Measurements from ENCODE around the gene RGS2. TPM values are rescaled to one million over a fixed set of nuclear protein-coding genes. Genes with fewer than 3 reads are reported as not detected.

RGS2 gene, protein sequence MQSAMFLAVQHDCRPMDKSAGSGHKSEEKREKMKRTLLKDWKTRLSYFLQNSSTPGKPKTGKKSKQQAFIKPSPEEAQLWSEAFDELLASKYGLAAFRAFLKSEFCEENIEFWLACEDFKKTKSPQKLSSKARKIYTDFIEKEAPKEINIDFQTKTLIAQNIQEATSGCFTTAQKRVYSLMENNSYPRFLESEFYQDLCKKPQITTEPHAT
- 100 to 1,000 TPM in 1 of 5 donors, 10 to 100 TPM in 4; 13.9 to 129 (median 20.7) TPM for total RNA-seq
- 94.2 TPM for total RNA-seq (2013)
- total RNA-seq, result 5.3 to 312 (median 31.3) reads per million in 29 experiments

GRCh38 chr1:192808518-192809306 lies at the start of gene RGS2:
Gene RGS2 (plus strand): TSS chr1:192809039. CDS start chr1:192809072, 33 bp downstream.
- ChIA-PET POLR2A (interaction anchor here in 1 of 2 donors (0.5 to 2.6 kb wide), 5 partner anchors 210 to 1226 kb away, joined by 3 to 11 read pairs (median 4); partner anchors contain the start of genes RO60 and UCHL5), CTCF (interaction anchor here (0.6 to 5.5 kb wide), 5 partner anchors 200 to 331 kb away, joined by 3 to 84 read pairs (median 5); no protein-coding TSS in a partner anchor)
- H3K4me3 ChIP-seq (ENCODE audit: control insufficient read depth in 1 of 2, extremely low read depth in 1 of 2, low read length in 1 of 2), result peak within 1 kb of the TSS; percentile 81 to 87
- no peaks in the 10 kb centered on the region for H3K9me3 ChIP-seq
- peak; percentile 74 to 93 (median 85) for DNase-seq
- peaks cover 19% of the 10 kb centered on the region for H3K36me3 Mint-ChIP-seq
- no peaks in the 10 kb centered on the region for H3K9me3 Mint-ChIP-seq
- peak within 1 kb of the TSS; percentile 92 to 97 for H3K27ac Mint-ChIP-seq
- ATAC-seq (replicated peaks in 1 of 4), result peak; percentile 92 to 97 (median 95)
- H3K4me1 ChIP-seq (ENCODE audit: control insufficient read depth in 1 of 2, extremely low read depth in 1 of 2, insufficient read depth in 2 of 2, low read length in 2 of 2), result peaks cover 2 to 18% of the 10 kb centered on the region in 2 experiments
- WGBS (ENCODE audit: insufficient coverage), result under 1% methylated on average over 63 of the region's 72 CpGs
- no peaks in the 10 kb centered on the region for H3K27me3 Mint-ChIP-seq
- H3K36me3 ChIP-seq (ENCODE audit: control insufficient read depth in 2 of 2, extremely low read depth in 1 of 2, insufficient read depth in 1 of 2, low read length in 1 of 2), result no peaks in the 10 kb centered on the region
- no peaks in the 10 kb centered on the region for H3K27me3 ChIP-seq (replicated peaks in 1 of 2; ENCODE audit: control insufficient read depth in 2 of 2, extremely low read depth in 1 of 2, insufficient read depth in 2 of 2, low read length in 1 of 2)
- peak within 1 kb of the TSS; percentile 77 for H3K27ac ChIP-seq (ENCODE audit: low read length)
- peaks cover 33 to 41% (median 34%) of the 10 kb centered on the region in 3 donors for H3K4me1 Mint-ChIP-seq
- peak within 1 kb of the TSS; percentile 97 to 98 (median 97) for H3K4me3 Mint-ChIP-seq

DNA sequence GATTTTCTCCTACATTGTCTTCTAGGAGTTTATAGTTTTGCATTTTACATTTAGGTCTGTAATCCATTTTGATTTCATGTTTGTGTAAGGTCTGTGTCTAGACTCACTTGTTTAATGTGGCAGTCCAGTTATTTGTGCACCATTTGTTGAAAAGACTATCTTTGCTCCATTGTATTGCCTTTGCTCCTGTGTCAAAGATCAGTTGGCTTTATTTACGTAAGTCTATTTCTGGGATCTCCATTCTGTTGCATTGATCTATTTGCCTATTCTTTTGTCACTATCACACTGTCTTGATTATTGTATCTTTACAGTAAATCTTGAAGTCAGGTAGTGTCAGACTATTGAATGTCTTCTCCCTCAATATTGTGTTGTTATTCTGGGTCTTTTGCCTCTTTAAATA lies 49.7 kb upstream of the RGS2 start:
- Histone ChIP-seq H3K36me3 (ENCODE audit: control insufficient read depth in 2 of 2, extremely low read depth in 1 of 2, insufficient read depth in 1 of 2, low read length in 1 of 2) (no peaks in the 10 kb centered on the region), H3K4me1 (ENCODE audit: control insufficient read depth in 1 of 2, extremely low read depth in 1 of 2, insufficient read depth in 2 of 2, low read length in 2 of 2) (no peaks in the 10 kb centered on the region), H3K27me3 (replicated peaks in 1 of 2; ENCODE audit: control insufficient read depth in 2 of 2, extremely low read depth in 1 of 2, insufficient read depth in 2 of 2, low read length in 1 of 2) (no peaks in the 10 kb centered on the region), H3K4me3 (ENCODE audit: control insufficient read depth in 1 of 2, extremely low read depth in 1 of 2, low read length in 1 of 2) (no peak overlapping the region), H3K27ac (ENCODE audit: low read length) (no peak overlapping the region), H3K9me3 (no peaks in the 10 kb centered on the region)
- no CpG with 5 or more reads among the region's 1 CpG for WGBS (ENCODE audit: insufficient coverage)
- Mint-ChIP-seq H3K4me1 (no peaks in the 10 kb centered on the region), H3K27ac (no peak overlapping the region), H3K4me3 (no peak overlapping the region), H3K36me3 (no peaks in the 10 kb centered on the region), H3K27me3 (peaks cover 8 to 13% of the 10 kb centered on the region in 2 donors), H3K9me3 (peaks cover 0 to 4% (median 0%) of the 10 kb centered on the region in 3 donors)
- ChIA-PET POLR2A (no interaction called here), CTCF (no interaction called here)
- no peak for ATAC-seq (replicated peaks in 1 of 4)
- no peak for DNase-seq

DNA sequence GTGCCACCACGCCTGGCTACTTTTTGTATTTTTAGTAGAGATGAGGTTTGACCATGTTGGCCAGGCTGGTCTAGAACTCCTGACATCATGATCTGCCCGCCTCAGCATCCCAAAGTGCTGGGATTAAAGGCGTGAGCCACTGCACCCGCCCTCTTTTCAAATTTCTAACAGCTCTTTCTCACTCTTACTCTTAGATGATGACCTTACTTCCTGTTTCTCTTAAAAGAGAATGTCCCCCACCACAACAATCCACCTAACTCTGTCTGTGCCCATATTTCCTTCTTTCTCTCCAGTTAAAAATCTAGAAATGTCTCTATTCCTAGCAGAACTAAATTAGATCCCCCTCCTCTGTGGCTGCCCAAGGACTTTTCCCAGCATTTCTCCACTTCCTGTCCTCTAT lies 46.6 kb upstream of the RGS2 start:
- no peaks in the 10 kb centered on the region for H3K4me1 Mint-ChIP-seq
- ATAC-seq (replicated peaks in 1 of 4) (no peak), DNase-seq (no peak)
- H3K27ac Mint-ChIP-seq, result no peak overlapping the region
- ChIA-PET CTCF (interaction anchor here in 1 of 2 donors (0.7 kb wide), 1 partner anchor 172 kb away, joined by 3 read pairs; no protein-coding TSS in a partner anchor), POLR2A (no interaction called here)
- peaks cover 9 to 17% of the 10 kb centered on the region in 2 donors for H3K27me3 Mint-ChIP-seq
- Histone ChIP-seq H3K27me3 (replicated peaks in 1 of 2; ENCODE audit: control insufficient read depth in 2 of 2, extremely low read depth in 1 of 2, insufficient read depth in 2 of 2, low read length in 1 of 2) (no peaks in the 10 kb centered on the region), H3K27ac (ENCODE audit: low read length) (no peak overlapping the region), H3K4me1 (ENCODE audit: control insufficient read depth in 1 of 2, extremely low read depth in 1 of 2, insufficient read depth in 2 of 2, low read length in 2 of 2) (no peaks in the 10 kb centered on the region), H3K36me3 (ENCODE audit: control insufficient read depth in 2 of 2, extremely low read depth in 1 of 2, insufficient read depth in 1 of 2, low read length in 1 of 2) (no peaks in the 10 kb centered on the region), H3K9me3 (no peaks in the 10 kb centered on the region), H3K4me3 (ENCODE audit: control insufficient read depth in 1 of 2, extremely low read depth in 1 of 2, low read length in 1 of 2) (no peak overlapping the region)
- H3K4me3 Mint-ChIP-seq, result no peak overlapping the region
- no peaks in the 10 kb centered on the region for H3K36me3 Mint-ChIP-seq
- H3K9me3 Mint-ChIP-seq, result peaks cover 0 to 4% (median 0%) of the 10 kb centered on the region in 3 donors
- 100% methylated on average over 1 of the region's 4 CpGs for WGBS (ENCODE audit: insufficient coverage)

- CTCF ChIA-PET, result interaction anchor here in 1 of 2 donors (0.7 kb wide), 1 partner anchor 19 kb away, joined by 3 read pairs; no protein-coding TSS in a partner anchor
- POLR2A ChIA-PET, result no interaction called here
These were observed 45.6 kb upstream of the RGS2 start for GRCh38 chr1:192763243-192763642.

GRCh38 chr1:192763756-192764155 lies 45.1 kb upstream of the RGS2 start:
- no peak overlapping the region for H3K27ac ChIP-seq (ENCODE audit: low read length)
- peaks cover 0 to 3% (median 0%) of the 10 kb centered on the region in 3 donors for H3K9me3 Mint-ChIP-seq
- H3K9me3 ChIP-seq, result no peaks in the 10 kb centered on the region
- H3K36me3 Mint-ChIP-seq, result no peaks in the 10 kb centered on the region
- ChIA-PET CTCF (interaction anchor here in 1 of 2 donors (0.7 kb wide), 1 partner anchor 19 kb away, joined by 3 read pairs; no protein-coding TSS in a partner anchor), POLR2A (no interaction called here)
- ATAC-seq (replicated peaks in 1 of 4) (no peak), DNase-seq (no peak)
- no peak overlapping the region for H3K27ac Mint-ChIP-seq
- H3K4me3 Mint-ChIP-seq, result no peak overlapping the region
- no peaks in the 10 kb centered on the region for H3K4me1 Mint-ChIP-seq
- no peak overlapping the region for H3K4me3 ChIP-seq (ENCODE audit: control insufficient read depth in 1 of 2, extremely low read depth in 1 of 2, low read length in 1 of 2)
- H3K27me3 Mint-ChIP-seq, result peaks cover 11 to 19% of the 10 kb centered on the region in 2 donors
- no CpG with 5 or more reads among the region's 1 CpG for WGBS (ENCODE audit: insufficient coverage)
- H3K36me3 ChIP-seq (ENCODE audit: control insufficient read depth in 2 of 2, extremely low read depth in 1 of 2, insufficient read depth in 1 of 2, low read length in 1 of 2), result no peaks in the 10 kb centered on the region
- no peaks in the 10 kb centered on the region for H3K4me1 ChIP-seq (ENCODE audit: control insufficient read depth in 1 of 2, extremely low read depth in 1 of 2, insufficient read depth in 2 of 2, low read length in 2 of 2)
- no peaks in the 10 kb centered on the region for H3K27me3 ChIP-seq (replicated peaks in 1 of 2; ENCODE audit: control insufficient read depth in 2 of 2, extremely low read depth in 1 of 2, insufficient read depth in 2 of 2, low read length in 1 of 2)

More at GRCh38 chr1:192763243-192763642, 45.6 kb upstream of the RGS2 start:
- Mint-ChIP-seq H3K4me3 (no peak overlapping the region), H3K27ac (no peak overlapping the region), H3K36me3 (no peaks in the 10 kb centered on the region), H3K27me3 (peaks cover 13 to 21% of the 10 kb centered on the region in 2 donors), H3K4me1 (no peaks in the 10 kb centered on the region), H3K9me3 (peaks cover 0 to 4% (median 0%) of the 10 kb centered on the region in 3 donors)
- ATAC-seq (replicated peaks in 1 of 4) (no peak), DNase-seq (no peak)
- Histone ChIP-seq H3K27ac (ENCODE audit: low read length) (no peak overlapping the region), H3K4me3 (ENCODE audit: control insufficient read depth in 1 of 2, extremely low read depth in 1 of 2, low read length in 1 of 2) (no peak overlapping the region), H3K36me3 (ENCODE audit: control insufficient read depth in 2 of 2, extremely low read depth in 1 of 2, insufficient read depth in 1 of 2, low read length in 1 of 2) (no peaks in the 10 kb centered on the region), H3K4me1 (ENCODE audit: control insufficient read depth in 1 of 2, extremely low read depth in 1 of 2, insufficient read depth in 2 of 2, low read length in 2 of 2) (no peaks in the 10 kb centered on the region), H3K27me3 (replicated peaks in 1 of 2; ENCODE audit: control insufficient read depth in 2 of 2, extremely low read depth in 1 of 2, insufficient read depth in 2 of 2, low read length in 1 of 2) (no peaks in the 10 kb centered on the region), H3K9me3 (no peaks in the 10 kb centered on the region)

GRCh38 chr1:192764675-192765074 lies 44.2 kb upstream of the RGS2 start:
- ChIA-PET CTCF (no interaction called here), POLR2A (interaction anchor here in 1 of 2 donors (1.0 kb wide), 1 partner anchor 19 kb away, joined by 3 read pairs; no protein-coding TSS in a partner anchor)
- no CpG with 5 or more reads among the region's 2 CpGs for WGBS (ENCODE audit: insufficient coverage)
- H3K4me1 ChIP-seq (ENCODE audit: control insufficient read depth in 1 of 2, extremely low read depth in 1 of 2, insufficient read depth in 2 of 2, low read length in 2 of 2), result no peaks in the 10 kb centered on the region
- ATAC-seq (replicated peaks in 1 of 4), result no peak
- H3K27ac ChIP-seq (ENCODE audit: low read length), result no peak overlapping the region
- no peak for DNase-seq
- no peaks in the 10 kb centered on the region for H3K36me3 ChIP-seq (ENCODE audit: control insufficient read depth in 2 of 2, extremely low read depth in 1 of 2, insufficient read depth in 1 of 2, low read length in 1 of 2)
- H3K4me1 Mint-ChIP-seq, result no peaks in the 10 kb centered on the region
- H3K9me3 ChIP-seq, result no peaks in the 10 kb centered on the region
- H3K27ac Mint-ChIP-seq, result no peak overlapping the region
- H3K27me3 Mint-ChIP-seq, result peaks cover 14 to 23% of the 10 kb centered on the region in 2 donors
- no peak overlapping the region for H3K4me3 Mint-ChIP-seq
- no peak overlapping the region for H3K4me3 ChIP-seq (ENCODE audit: control insufficient read depth in 1 of 2, extremely low read depth in 1 of 2, low read length in 1 of 2)
- H3K36me3 Mint-ChIP-seq, result no peaks in the 10 kb centered on the region
- H3K27me3 ChIP-seq (replicated peaks in 1 of 2; ENCODE audit: control insufficient read depth in 2 of 2, extremely low read depth in 1 of 2, insufficient read depth in 2 of 2, low read length in 1 of 2), result peaks cover 0 to 3% of the 10 kb centered on the region in 2 experiments
- H3K9me3 Mint-ChIP-seq, result no peaks in the 10 kb centered on the region

All from T-cell (primary cell).